ENCODE data around the gene FAM171A1.

- TF ChIP-seq CTCF (IDR thresholded peaks at IDR 0.05) (no peak), POLR2A (IDR thresholded peaks at IDR 0.05) (no peak)
Measured at GRCh38 chr10:15313047-15313446, 58.0 kb downstream of the FAM171A1 start.

Measured in body of pancreas (tissue), 4 donors.